ENCODE measurements around the gene TEKT3. TPM values are rescaled to one million over a fixed set of nuclear protein-coding genes. Genes with fewer than 3 reads are reported as not detected.

Gene TEKT3
- total and polyA plus RNA-seq, 2 donors (not counting 3 experiments of a cell fraction or from before 2014, with no cell fraction given), result 0.28 TPM; not detected in 1

- POLR2A ChIA-PET, result no interaction called here
Observed at GRCh38 chr17:15385305-15385704, 43.9 kb upstream of the TEKT3 start.

More at GRCh38 chr17:15385305-15385704, 43.9 kb upstream of the TEKT3 start:
- intact Hi-C loops (cut with micrococcal nuclease), result no loop called here
- DNase-seq (ENCODE audit: low read depth, low spot score) (no peak), FAIRE-seq (no peak)
- no peaks in the 10 kb centered on the region for H3K9me3 ChIP-seq (replicated peaks; ENCODE audit: control insufficient read depth, insufficient read depth, low read length)
- dilution Hi-C loops (cut with MboI; ENCODE audit: extremely low pct_ligation_motif_present, low sequenced_read_pairs), result no loop called here
- CTCF ChIA-PET, result no interaction called here
- peaks cover 3 to 6% of the 10 kb centered on the region in 2 experiments for H3K27me3 ChIP-seq (ENCODE audit: control insufficient read depth in 2 of 2, insufficient read depth in 2 of 2, low read length in 2 of 2)
- no peak overlapping the region for H3K4me3 ChIP-seq (replicated peaks in 1 of 3; ENCODE audit: insufficient read depth in 1 of 3, low read depth in 1 of 3, low read length in 3 of 3)
- H2AFZ ChIP-seq (ENCODE audit: low read depth, low read length), result no peak overlapping the region
- no peak overlapping the region for H3K9ac ChIP-seq (replicated peaks; ENCODE audit: extremely low read depth, insufficient read depth, low read length)
- no peaks in the 10 kb centered on the region for H4K20me1 ChIP-seq (replicated peaks; ENCODE audit: control insufficient read depth, extremely low read depth, insufficient read depth, low read length)
- H3K4me2 ChIP-seq (ENCODE audit: insufficient read depth, low read length), result no peak overlapping the region
- no peak overlapping the region for H3K27ac ChIP-seq (ENCODE audit: insufficient read depth, low read depth, low read length)
- no peaks in the 10 kb centered on the region for H3K79me2 ChIP-seq (ENCODE audit: control insufficient read depth, insufficient read depth, low read length)
- no peaks in the 10 kb centered on the region for H3K36me3 ChIP-seq (ENCODE audit: control insufficient read depth in 2 of 2, extremely low read depth in 1 of 2, insufficient read depth in 2 of 2, low read length in 2 of 2)
- TF ChIP-seq FOS (IDR thresholded peaks at IDR 0.05; ENCODE audit: borderline replicate concordance, insufficient read depth, low read length), result no peak
- TF ChIP-seq MYC (IDR thresholded peaks at IDR 0.05; ENCODE audit: low read depth, low read length), result no peak
- TF ChIP-seq POLR2A (IDR thresholded peaks at IDR 0.05; ENCODE audit: low read depth, low read length), result no peak
- no peak for TF ChIP-seq GATA2 (IDR thresholded peaks at IDR 0.05; ENCODE audit: insufficient read depth, insufficient read length, low read depth, low read length)
- TF ChIP-seq EZH2 (IDR thresholded peaks at IDR 0.05; ENCODE audit: borderline replicate concordance, low read depth, low read length, severe bottlenecking), result no peak
- TF ChIP-seq MAX (IDR thresholded peaks at IDR 0.05; ENCODE audit: insufficient read depth, insufficient read length), result no peak
- TF ChIP-seq, protein P1, sequence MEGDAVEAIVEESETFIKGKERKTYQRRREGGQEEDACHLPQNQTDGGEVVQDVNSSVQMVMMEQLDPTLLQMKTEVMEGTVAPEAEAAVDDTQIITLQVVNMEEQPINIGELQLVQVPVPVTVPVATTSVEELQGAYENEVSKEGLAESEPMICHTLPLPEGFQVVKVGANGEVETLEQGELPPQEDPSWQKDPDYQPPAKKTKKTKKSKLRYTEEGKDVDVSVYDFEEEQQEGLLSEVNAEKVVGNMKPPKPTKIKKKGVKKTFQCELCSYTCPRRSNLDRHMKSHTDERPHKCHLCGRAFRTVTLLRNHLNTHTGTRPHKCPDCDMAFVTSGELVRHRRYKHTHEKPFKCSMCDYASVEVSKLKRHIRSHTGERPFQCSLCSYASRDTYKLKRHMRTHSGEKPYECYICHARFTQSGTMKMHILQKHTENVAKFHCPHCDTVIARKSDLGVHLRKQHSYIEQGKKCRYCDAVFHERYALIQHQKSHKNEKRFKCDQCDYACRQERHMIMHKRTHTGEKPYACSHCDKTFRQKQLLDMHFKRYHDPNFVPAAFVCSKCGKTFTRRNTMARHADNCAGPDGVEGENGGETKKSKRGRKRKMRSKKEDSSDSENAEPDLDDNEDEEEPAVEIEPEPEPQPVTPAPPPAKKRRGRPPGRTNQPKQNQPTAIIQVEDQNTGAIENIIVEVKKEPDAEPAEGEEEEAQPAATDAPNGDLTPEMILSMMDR (IDR thresholded peaks at IDR 0.05; ENCODE audit: extremely low read depth in 1 of 2, insufficient read depth in 1 of 2, low read depth in 1 of 2, low read length in 2 of 2), result no peak
- TF ChIP-seq JUN (IDR thresholded peaks at IDR 0.05; ENCODE audit: borderline replicate concordance, insufficient read depth, insufficient read length, low read depth), result no peak
- no peak for TF ChIP-seq POLR2AphosphoS5 (IDR thresholded peaks at IDR 0.05; ENCODE audit: insufficient read depth, low read depth, low read length)
- no TSS peak for BruUV-seq (replicated peaks)
- no peaks in the 10 kb centered on the region for H3K9me1 ChIP-seq (replicated peaks; ENCODE audit: control insufficient read depth, extremely low read depth, insufficient read depth, low read length)
- peaks cover 3% of the 10 kb centered on the region for H3K4me1 ChIP-seq (ENCODE audit: control insufficient read depth, extremely low read depth, insufficient read depth, low read length)
